Medulla oblongata (tissue), 1 donor: ENCODE data around the gene CENATAC.
"Not testable (repeated sequence)": the region's sequence is repeated elsewhere in the genome, so short reads cannot be mapped to it uniquely, and the experiment has no call there.

ENCODE experiments used
- DNase-seq: peaks from one replicate; pipeline ENCODE4 v3.0.0-alpha.2; 2015; ENCODE audit errors: extremely low spot score

Gene CENATAC

GRCh38 chr11:119026970-119027369, 29.0 kb downstream of the CENATAC start:
- DNase-seq: no peak

DNA sequence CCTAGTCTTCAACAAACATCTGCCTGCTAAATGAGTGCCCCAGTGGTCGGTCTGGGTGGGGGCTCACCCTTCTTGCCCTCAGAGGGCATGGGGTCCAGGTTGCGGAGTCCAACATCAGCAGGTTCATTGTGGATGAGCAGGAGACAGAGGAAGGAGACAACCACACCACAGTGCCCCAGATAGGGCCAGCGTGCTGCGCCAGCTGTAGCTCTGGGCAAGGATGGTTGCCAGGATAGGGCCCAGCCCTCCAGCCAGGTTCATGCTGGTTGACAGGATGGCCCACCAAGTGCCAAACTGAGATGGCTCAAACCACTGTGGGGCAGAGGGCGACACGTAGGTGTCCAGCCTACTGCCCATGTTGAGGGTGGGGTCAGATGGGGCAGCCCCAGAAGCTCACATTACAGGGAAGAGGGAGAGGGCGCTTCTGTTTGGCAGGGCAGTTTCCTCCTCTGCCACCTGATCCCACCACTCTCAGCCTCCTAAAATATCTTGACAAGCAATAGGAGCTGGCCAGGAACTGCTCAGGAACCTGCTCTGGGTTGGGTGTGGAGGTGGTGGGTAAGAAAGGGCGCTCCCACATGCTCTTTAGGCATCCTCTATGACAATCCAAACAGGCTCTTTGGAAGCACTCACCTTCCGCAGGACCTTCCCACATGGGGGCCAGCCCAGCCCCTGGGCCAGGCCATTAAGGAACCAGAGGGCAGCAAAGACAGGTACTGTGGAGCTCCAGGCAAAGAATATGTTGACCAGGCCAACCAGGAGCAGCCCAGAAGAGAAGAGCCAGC, 29.8 kb downstream of the CENATAC start:
- no peak for DNase-seq

- DNase-seq: no peak
Observed at GRCh38 chr11:119028346-119029068, 30.6 kb downstream of the CENATAC start.

- no peak for DNase-seq
Observed at GRCh38 chr11:119029069-119029339, 31.1 kb downstream of the CENATAC start.

GRCh38 chr11:119029340-119030028, 31.5 kb downstream of the CENATAC start:
- DNase-seq: peak; percentile 44

DNA sequence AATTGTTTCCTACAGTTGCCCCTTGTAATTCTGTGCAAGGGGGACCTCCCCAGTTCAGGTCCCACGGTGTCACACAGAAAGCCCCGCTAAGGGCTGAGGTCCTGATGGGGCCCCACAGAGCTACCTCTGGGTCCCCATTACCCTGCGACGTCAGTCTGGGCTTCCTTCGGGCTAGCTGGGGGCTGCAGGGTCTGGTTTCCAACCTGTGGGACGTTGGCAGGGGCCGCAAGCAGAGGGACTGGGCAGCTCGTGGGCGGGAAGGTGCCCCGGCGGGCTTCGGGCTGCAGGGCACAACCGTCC, 32.0 kb downstream of the CENATAC start:
- no peak for DNase-seq

DNA sequence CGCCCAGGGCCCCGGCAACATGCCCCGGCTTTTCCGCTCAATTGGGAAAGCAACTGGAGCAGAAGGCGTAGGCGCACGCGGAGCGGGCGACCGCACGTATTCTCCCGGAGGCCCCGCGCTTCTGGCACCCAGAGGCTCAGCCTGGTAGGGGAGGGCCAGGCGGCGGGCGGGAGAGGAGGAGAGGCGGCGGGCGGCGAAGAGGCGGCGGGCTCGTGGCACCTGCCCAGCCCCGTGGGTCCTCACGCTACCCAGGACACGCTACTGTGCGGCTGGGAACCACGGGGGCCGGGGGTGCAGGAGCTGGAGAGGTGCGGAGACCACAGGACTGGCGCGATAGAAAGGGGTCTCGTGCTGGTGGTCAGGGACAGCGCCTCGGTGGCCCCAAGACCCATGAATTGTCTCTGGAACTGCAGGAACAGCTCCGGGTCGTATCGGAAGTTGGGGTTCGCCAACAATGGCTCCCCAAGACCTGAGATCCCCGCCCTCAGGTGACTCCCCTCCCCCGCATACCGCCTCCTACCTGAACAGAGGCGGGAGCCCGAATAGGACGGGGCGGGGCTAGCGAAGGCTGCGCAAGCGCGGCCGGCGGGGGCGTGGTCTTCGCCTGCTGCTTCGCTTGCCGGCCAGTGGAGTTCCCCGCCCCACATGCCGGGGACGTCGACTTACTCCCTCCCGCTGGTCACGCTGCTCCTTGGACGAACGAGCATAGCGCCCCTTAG, 32.5 kb downstream of the CENATAC start, which contains the start of gene SLC37A4:
Gene SLC37A4 (minus strand): TSS at position 549 of the 719 bp plus-strand sequence.
- peak; percentile 98 for DNase-seq

GRCh38 chr11:119031912-119032280, 34.0 kb downstream of the CENATAC start:
- DNase-seq: no peak

DNA sequence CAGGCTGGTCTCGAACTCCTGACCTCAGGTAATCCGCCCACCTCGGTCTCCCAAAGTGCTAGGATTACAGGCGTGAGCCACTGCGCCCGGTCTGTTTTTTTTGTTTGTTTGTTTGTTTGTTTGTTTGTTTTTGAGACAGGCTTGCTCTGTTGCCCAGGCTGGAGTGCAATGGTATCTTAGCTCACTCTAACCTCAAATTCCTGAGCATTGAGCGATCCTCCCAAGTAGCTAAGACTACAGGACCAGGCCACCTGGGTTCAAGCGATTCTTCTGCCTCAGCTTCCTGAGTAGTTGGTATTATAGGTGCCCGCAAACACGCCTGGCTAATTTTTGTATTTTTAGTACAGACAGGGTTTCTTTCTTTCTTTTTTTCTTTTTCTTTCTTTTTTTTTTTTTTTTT, 35.5 kb downstream of the CENATAC start:
- DNase-seq: not testable (repeated sequence)

GRCh38 chr11:119034813-119035212, 36.9 kb downstream of the CENATAC start:
- DNase-seq: no peak

DNA sequence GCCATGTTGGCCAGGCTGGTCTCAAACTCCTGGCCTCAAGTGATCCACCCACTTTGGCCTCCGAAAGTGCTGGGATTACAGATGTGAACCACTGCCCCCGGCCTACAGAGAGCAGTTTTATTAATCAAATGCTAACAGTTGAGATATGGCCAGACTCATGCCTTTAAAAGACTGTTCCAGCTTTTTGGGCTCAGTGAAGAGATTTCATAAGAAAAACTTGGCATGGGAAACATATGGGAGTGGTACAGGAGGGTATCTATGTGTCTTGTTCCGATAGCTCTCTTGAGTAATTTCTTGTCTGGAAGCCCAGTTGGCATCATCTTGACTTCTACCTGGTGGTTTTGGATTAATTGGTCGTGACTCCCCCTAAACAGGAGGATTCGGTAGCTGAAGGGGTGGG, 40.9 kb downstream of the CENATAC start:
- DNase-seq: no peak

DNA sequence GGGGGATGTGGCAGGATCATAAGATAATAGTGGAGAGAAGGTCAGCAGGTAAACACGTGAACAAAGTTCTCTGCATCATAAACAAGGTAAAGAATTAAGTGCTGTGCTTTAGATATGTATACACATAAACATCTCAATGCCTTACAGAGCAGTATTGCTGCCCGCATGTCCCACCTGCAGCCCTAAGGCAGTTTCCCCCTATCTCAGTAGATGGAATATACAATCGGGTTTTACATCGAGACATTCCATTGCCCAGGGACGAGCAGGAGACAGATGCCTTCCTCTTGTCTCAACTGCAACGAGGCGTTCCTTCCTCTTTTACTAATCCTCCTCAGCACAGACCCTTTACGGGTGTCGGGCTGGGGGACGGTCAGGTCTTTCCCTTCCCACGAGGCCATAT, 41.5 kb downstream of the CENATAC start:
- not testable (repeated sequence) for DNase-seq

DNA sequence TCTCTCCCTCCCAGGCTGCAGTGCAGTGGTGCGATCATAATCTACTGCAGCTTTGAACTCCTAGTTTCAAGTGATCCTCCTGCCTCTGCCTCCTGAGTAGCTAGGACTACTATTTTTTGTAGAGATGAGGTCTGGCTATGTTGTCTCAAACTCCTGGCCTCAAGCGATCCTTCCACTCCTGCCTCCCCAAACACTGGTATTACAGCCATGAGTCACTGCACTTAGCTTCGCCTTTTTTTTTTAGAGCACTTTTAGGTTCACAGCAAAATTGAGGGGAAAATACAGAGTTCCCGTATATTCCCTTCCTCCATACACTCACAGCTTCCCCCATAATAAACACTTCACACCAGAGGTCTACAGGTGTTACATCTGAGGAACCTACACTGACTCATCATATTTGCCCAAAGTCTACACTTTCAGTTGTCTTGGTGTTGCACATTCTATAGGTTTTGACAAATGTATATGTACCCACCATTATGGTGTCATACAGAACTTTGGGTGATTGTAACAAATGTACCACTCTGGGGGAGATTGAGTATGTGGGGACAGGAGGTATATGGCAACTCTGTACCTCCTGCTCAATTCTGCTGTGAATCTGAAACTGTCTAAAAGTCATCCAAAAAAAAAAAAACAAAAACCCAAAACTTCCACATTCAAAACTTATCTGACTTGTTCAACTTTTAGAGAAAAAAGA, 44.0 kb downstream of the CENATAC start:
- no peak for DNase-seq

GRCh38 chr11:119042927-119043326, 45.0 kb downstream of the CENATAC start:
- no peak for DNase-seq

- DNase-seq: no peak
Observed at GRCh38 chr11:119044708-119045107, 46.8 kb downstream of the CENATAC start.

DNA sequence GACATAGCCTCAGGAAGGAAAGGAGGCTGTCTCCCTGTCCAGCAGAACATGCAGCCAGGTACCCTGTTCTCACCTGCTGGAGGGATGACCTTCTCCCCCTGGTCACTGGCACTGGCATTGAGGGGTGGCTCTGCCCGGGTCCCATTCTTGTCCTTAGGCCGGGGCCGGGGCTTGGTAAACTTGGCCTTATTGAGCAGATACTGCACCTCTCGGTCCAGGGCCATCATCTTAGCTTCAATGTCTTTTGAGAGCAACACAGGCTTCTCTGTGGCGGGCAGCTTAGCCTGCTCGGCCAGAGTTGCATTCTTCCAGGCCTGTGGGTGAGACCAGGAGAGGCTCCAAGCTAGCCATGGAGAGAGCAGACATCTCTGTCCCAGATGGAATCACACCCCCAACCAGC, 48.6 kb downstream of the CENATAC start:
- DNase-seq: no peak

GRCh38 chr11:119047205-119047604, 49.3 kb downstream of the CENATAC start:
- DNase-seq: no peak

DNA sequence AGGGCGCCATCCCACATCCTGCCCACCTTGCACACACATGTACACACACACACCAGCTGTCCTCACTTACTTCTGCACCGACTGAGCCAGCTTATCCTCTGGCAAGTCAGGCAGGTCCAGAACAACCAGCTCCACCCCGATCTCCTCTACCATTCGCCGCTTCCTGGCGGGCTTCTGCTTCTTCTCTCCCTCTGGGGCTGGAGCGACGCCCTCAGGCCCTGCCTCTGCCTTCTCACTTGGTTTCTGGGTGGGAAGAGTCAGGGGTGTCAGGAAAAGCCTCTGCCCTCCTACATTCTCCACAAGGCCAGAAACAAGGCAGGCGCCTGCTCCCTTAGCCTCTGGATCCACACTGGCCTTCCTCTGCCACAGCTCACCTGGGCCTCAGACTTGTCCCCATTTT, 50.7 kb downstream of the CENATAC start:
- no peak for DNase-seq

- DNase-seq: no peak
Observed at GRCh38 chr11:119049081-119049480, 51.1 kb downstream of the CENATAC start.

DNA sequence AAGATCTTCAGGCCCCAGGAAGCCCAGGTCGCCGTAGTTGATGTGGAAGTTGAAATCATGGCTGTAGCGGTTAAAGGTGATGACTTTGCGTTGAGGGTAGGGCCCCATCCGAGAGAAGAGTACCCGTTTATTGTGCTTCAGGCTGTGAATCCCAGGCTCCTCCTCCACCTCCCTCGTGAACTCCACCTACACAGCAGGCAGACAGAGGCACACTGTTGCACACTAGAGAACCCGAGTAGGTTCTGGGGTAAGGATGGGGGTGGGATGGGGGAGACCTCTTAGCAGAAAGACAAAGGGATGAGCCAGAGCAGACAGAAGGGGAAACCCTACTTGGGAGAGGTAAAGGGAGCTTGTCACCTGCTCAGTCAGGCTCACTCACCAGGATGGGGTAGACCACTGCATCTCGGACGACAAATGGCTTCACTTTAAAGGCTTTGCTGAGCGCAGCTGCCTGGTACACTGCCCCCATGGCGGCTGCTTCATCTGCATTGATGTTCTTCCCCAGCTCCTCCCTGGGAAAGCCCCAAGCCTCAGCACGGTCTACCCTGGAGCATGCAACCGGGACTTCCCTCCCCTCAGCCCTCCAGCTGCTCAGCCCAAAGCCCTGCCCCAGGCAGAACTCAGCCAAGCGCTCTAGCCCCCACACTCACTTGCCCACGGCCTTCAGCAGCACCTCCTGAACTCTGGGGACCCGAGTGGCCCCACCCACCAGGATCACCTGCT, 53.7 kb downstream of the CENATAC start:
- no peak for DNase-seq

DNA sequence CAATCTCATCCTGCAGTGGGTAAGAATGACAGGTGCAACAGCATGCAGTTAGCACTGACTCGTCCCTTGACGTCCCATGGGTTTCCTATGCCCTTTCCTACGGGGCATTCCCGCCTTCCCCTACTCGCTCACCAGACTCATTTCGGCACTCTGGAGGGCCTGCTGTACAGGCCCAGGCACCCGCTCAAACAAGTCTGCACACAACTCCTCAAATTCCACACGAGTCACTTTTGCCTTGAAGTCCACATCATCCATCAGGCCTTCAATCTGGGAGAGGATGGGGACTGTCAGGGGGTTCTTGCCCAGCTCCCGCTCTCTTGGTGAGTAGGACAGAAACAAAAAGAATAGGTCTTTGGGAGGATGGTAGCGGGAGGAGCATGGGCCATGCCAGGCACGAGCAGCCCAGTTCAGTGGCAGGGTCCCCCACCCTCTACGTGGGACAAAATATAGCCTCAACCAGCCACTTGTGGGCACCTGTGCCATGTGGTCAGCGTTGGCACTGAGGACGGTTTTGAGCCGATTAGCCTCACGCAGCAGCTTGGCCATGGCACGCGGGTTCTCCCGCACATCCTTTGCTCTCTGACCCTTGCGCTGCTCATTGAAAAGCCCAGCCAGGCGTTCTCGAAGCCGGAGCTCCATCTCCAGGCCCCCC, 54.4 kb downstream of the CENATAC start:
- DNase-seq: no peak
